Mesothelial cell of epicardium (in vitro differentiated cells): ENCODE measurements around the gene ECE1. TPM values are rescaled to one million over a fixed set of nuclear protein-coding genes. Genes with fewer than 3 reads are reported as not detected.
A peak's percentile ranks its signal among the peaks of the same experiment; 100 is the strongest.

Experiments used
- DNase-seq, 2 experiments: peaks; one replicate each; pipeline ENCODE4 v3.0.0; 2021; ENCODE audit warnings: low spot score in 2 of 2; ENCODE audit not compliant: unreplicated experiment in 2 of 2
- H3K27ac Mint-ChIP-seq: 2 replicates; pipeline ENCODE4 v1.8.0; 2021; ENCODE audit warnings: mixed read lengths
- H3K27me3 Mint-ChIP-seq: 2 replicates; pipeline ENCODE4 v1.8.0; 2021; ENCODE audit warnings: low read depth, mixed read lengths
- H3K36me3 Mint-ChIP-seq: 2 replicates; pipeline ENCODE4 v1.8.0; 2021; ENCODE audit warnings: mixed read lengths
- H3K4me1 Mint-ChIP-seq: 2 replicates; pipeline ENCODE4 v1.8.0; 2021; ENCODE audit warnings: mixed read lengths
- H3K4me3 Mint-ChIP-seq: 2 replicates; pipeline ENCODE4 v1.8.0; 2021; ENCODE audit warnings: mild to moderate bottlenecking, moderate library complexity, mixed read lengths
- H3K9me3 Mint-ChIP-seq: 2 replicates; pipeline ENCODE4 v1.8.0; 2021; ENCODE audit warnings: mixed read lengths
- total RNA-seq: library from RNA; stranded (reverse); gene quantifications from 3 replicates; pipeline ENCODE4 v1.2.1, GENCODE V29; 2021
- TF ChIP-seq, protein P1 (sequence below): fragments of 200-600 bp; sonication (generic); IDR thresholded peaks from one replicate; pipeline ENCODE4 v1.5.0; 2021; ENCODE audit warnings: antibody characterized with exemption; ENCODE audit not compliant: unreplicated experiment

ECE1 gene
- total RNA-seq, 1 donor from 2014 or later: 41.1 TPM

GRCh38 chr1:21225065-21225464 is 65.2 kb downstream of the ECE1 start:
- no peak overlapping the region for H3K4me3 Mint-ChIP-seq
- peaks cover 15% of the 10 kb centered on the region for H3K36me3 Mint-ChIP-seq
- TF ChIP-seq, protein P1, sequence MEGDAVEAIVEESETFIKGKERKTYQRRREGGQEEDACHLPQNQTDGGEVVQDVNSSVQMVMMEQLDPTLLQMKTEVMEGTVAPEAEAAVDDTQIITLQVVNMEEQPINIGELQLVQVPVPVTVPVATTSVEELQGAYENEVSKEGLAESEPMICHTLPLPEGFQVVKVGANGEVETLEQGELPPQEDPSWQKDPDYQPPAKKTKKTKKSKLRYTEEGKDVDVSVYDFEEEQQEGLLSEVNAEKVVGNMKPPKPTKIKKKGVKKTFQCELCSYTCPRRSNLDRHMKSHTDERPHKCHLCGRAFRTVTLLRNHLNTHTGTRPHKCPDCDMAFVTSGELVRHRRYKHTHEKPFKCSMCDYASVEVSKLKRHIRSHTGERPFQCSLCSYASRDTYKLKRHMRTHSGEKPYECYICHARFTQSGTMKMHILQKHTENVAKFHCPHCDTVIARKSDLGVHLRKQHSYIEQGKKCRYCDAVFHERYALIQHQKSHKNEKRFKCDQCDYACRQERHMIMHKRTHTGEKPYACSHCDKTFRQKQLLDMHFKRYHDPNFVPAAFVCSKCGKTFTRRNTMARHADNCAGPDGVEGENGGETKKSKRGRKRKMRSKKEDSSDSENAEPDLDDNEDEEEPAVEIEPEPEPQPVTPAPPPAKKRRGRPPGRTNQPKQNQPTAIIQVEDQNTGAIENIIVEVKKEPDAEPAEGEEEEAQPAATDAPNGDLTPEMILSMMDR: no peak
- no peak for DNase-seq
- H3K4me1 Mint-ChIP-seq: no peaks in the 10 kb centered on the region
- no peaks in the 10 kb centered on the region for H3K27me3 Mint-ChIP-seq
- no peaks in the 10 kb centered on the region for H3K9me3 Mint-ChIP-seq
- H3K27ac Mint-ChIP-seq: no peak overlapping the region

- Mint-ChIP-seq H3K27me3 (no peaks in the 10 kb centered on the region), H3K4me1 (no peaks in the 10 kb centered on the region)
Measured at GRCh38 chr1:21220815-21221214, 69.4 kb downstream of the ECE1 start.

DNA sequence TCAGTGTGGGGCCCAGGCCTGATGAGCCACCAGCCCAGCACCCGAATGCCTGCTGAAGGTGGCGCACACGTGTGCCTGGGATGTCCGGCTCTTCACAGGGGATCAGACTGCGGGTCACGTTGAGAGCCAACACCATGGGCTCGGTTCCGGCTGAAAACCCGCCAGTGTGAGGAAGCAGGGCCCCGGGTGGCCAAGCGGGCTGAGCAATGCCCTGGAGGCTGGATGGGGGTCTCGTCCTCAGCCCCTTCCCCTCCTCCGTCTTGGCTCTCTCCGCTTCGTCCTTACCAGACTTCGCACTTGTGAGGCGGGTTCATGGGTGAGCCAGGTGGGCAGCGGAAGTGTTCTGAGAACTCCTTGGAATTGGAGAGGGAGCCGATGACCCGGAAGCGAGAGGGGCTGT is 70.6 kb downstream of the ECE1 start:
- Mint-ChIP-seq H3K27ac (no peak overlapping the region), H3K4me1 (no peaks in the 10 kb centered on the region)
- TF ChIP-seq, protein P1: no peak

More at GRCh38 chr1:21220815-21221214, 69.4 kb downstream of the ECE1 start:
- H3K27ac Mint-ChIP-seq: no peak overlapping the region
- peaks cover 15% of the 10 kb centered on the region for H3K36me3 Mint-ChIP-seq
- TF ChIP-seq, protein P1: no peak
- H3K9me3 Mint-ChIP-seq: no peaks in the 10 kb centered on the region
- no peak overlapping the region for H3K4me3 Mint-ChIP-seq
- DNase-seq: no peak

DNA sequence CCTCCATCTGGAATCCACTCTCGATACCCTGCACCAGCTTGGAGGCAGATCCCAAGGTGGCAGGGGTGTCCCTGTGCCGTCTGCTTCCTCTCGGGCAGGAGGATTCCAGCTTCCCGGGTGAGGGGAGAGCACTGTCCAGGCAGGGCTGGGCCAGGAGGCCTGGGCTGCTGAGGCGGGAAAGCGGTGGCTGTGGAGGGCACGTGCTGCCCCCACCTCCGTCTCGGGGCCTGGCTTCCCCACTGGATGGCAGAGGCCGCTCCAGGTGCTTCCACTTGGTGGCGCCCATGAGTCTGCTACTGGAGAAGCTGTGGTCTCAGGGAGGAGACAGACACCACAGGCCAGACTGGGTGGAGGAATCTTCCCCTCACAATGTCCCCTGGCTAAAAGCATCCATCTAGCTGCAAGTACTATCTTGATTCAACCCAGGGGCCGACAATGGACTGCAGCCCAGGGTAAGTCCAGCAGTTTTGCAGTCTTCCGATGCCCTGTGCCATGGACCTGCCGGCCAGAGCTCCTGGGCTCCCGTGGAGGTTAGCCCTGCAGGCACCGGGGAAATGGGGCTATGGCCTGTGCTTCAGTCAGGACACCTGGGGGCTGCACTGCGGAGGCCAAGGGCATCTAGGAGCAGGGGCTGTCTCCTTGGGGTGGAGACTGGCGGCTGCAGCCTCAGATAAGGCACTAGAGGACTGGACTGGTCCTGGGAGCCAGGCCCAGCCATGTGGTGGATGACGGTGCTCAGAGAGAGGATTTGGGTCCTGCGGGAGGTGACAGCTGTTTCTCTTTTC is 72.3 kb downstream of the ECE1 start:
- peaks cover 7% of the 10 kb centered on the region for H3K36me3 Mint-ChIP-seq
- H3K27me3 Mint-ChIP-seq: no peaks in the 10 kb centered on the region
- DNase-seq: no peak
- H3K4me1 Mint-ChIP-seq: no peaks in the 10 kb centered on the region
- no peak overlapping the region for H3K27ac Mint-ChIP-seq
- H3K4me3 Mint-ChIP-seq: no peak overlapping the region
- TF ChIP-seq, protein P1: no peak
- no peaks in the 10 kb centered on the region for H3K9me3 Mint-ChIP-seq

More for the DNA sequence above, 70.6 kb downstream of the ECE1 start:
- Mint-ChIP-seq H3K27me3 (no peaks in the 10 kb centered on the region), H3K36me3 (peaks cover 12% of the 10 kb centered on the region), H3K4me3 (no peak overlapping the region), H3K9me3 (no peaks in the 10 kb centered on the region)
- DNase-seq: no peak

DNA sequence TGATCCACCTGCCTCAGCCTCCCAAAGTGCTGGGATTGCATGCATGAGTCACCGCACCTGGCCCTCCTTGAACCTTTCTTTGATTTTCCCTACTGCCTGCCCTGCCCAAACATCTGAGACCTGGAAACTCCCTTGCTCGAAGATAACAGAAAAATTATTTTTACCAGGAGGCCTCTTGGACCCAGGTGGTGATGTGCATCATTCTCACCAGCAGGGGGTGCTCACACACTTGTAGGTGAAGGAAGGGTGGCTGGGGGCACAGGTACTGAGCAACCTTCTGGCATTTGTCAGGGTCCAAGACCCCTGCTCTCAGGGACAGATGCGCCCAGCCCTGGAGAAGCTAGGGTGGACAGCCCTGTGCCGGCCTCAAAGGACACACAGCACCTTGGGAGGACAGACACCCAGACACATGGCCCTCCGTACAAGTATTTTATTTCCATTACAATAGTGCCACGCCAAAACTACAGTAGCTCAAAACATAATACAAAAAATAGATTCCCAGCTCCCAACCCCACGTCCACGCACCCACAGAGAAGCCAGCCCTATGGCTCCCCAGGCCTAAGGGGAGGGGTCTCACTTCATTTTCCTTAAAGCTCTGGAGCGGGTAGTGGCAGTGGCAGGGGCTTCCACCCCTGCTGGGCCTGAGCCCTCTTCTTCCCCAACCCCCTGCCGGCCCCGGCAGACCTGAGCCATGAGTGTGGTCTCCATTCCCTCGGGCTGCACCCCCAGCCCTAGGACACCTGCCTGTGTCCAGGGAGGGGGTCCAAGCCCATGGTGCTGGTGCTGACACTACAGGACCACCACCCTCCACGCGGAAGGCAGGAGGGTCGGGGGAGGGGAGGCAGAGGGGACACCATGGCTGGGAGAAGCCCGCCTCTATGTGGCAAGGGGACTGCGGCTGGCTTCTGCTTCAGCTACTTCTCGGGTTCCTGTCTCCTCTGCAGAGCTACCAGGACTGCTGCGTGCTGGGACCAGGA is 73.1 kb downstream of the ECE1 start:
- TF ChIP-seq, protein P1: peak; percentile 75
- Mint-ChIP-seq H3K4me1 (no peaks in the 10 kb centered on the region), H3K4me3 (no peak overlapping the region), H3K9me3 (no peaks in the 10 kb centered on the region), H3K36me3 (peaks cover 5% of the 10 kb centered on the region), H3K27me3 (no peaks in the 10 kb centered on the region), H3K27ac (no peak overlapping the region)
- DNase-seq: peak in 1 of 2 experiments; percentile 58
